ENCODE data around the gene NFX1.
"Not testable (repeated sequence)": the region's sequence is repeated elsewhere in the genome, so short reads cannot be mapped to it uniquely, and the experiment has no call there.

The NFX1 gene

GRCh38 chr9:33366979-33367480 lies 76.7 kb downstream of the NFX1 start:
- no peak for DNase-seq

GRCh38 chr9:33372900-33373299 lies 82.6 kb downstream of the NFX1 start:
- DNase-seq: no peak

- no peak for DNase-seq
Observed at GRCh38 chr9:33374190-33374589, 83.9 kb downstream of the NFX1 start.

GRCh38 chr9:33374634-33375237 lies 84.4 kb downstream of the NFX1 start:
- DNase-seq: peak; percentile 75

GRCh38 chr9:33375238-33375840 lies 85.0 kb downstream of the NFX1 start:
- no peak for DNase-seq

- DNase-seq: no peak
Observed at GRCh38 chr9:33375841-33376321, 85.6 kb downstream of the NFX1 start.

- no peak for DNase-seq
Observed at GRCh38 chr9:33377089-33377715, 86.9 kb downstream of the NFX1 start.

GRCh38 chr9:33378121-33378795 lies 87.9 kb downstream of the NFX1 start:
- DNase-seq: no peak

GRCh38 chr9:33379666-33380389 lies 89.5 kb downstream of the NFX1 start:
- DNase-seq: no peak

- no peak for DNase-seq
Observed at GRCh38 chr9:33380390-33381094, 90.2 kb downstream of the NFX1 start.

- no peak for DNase-seq
Observed at GRCh38 chr9:33381231-33381791, 91.0 kb downstream of the NFX1 start.

GRCh38 chr9:33382397-33382796 lies 92.1 kb downstream of the NFX1 start:
- not testable (repeated sequence) for DNase-seq

GRCh38 chr9:33383396-33383795 lies 93.1 kb downstream of the NFX1 start:
- not testable (repeated sequence) for DNase-seq

- not testable (repeated sequence) for DNase-seq
Observed at GRCh38 chr9:33385536-33385935, 95.2 kb downstream of the NFX1 start.

GRCh38 chr9:33385979-33386640 lies 95.8 kb downstream of the NFX1 start:
- not testable (repeated sequence) for DNase-seq

GRCh38 chr9:33386641-33386996 lies 96.3 kb downstream of the NFX1 start:
- not testable (repeated sequence) for DNase-seq

- not testable (repeated sequence) for DNase-seq
Observed at GRCh38 chr9:33386998-33387397, 96.7 kb downstream of the NFX1 start.

- no peak for DNase-seq
Observed at GRCh38 chr9:33388110-33388994, 98.0 kb downstream of the NFX1 start.

GRCh38 chr9:33391111-33391771 lies 100.9 kb downstream of the NFX1 start:
- not testable (repeated sequence) for DNase-seq

- DNase-seq: not testable (repeated sequence)
Observed at GRCh38 chr9:33392591-33393021, 102.3 kb downstream of the NFX1 start.
